Measurements from ENCODE around the gene FAT1.

The FAT1 gene

GRCh38 chr4:186647821-186648220 is 75.8 kb downstream of the FAT1 start:
- DNase-seq, result no peak

- DNase-seq, result no peak
Measured at GRCh38 chr4:186644737-186645261, 78.9 kb downstream of the FAT1 start.

- no peak for DNase-seq
Measured at GRCh38 chr4:186644311-186644638, 79.4 kb downstream of the FAT1 start.

- no peak for DNase-seq
Measured at GRCh38 chr4:186643501-186644310, 80.0 kb downstream of the FAT1 start.

- DNase-seq, result no peak
Measured at GRCh38 chr4:186642998-186643397, 80.7 kb downstream of the FAT1 start.

GRCh38 chr4:186642530-186642929 is 81.1 kb downstream of the FAT1 start:
- no peak for DNase-seq

- no peak for DNase-seq
Measured at GRCh38 chr4:186634591-186635128, 89.0 kb downstream of the FAT1 start.

- DNase-seq, result no peak
Measured at GRCh38 chr4:186633844-186634243, 89.8 kb downstream of the FAT1 start.

- no peak for DNase-seq
Measured at GRCh38 chr4:186630128-186630527, 93.5 kb downstream of the FAT1 start.

- DNase-seq, result no peak
Measured at GRCh38 chr4:186628058-186628711, 95.5 kb downstream of the FAT1 start.

GRCh38 chr4:186627226-186627865 is 96.3 kb downstream of the FAT1 start:
- no peak for DNase-seq

GRCh38 chr4:186624951-186625350 is 98.7 kb downstream of the FAT1 start:
- no peak for DNase-seq

- DNase-seq, result no peak
Measured at GRCh38 chr4:186623546-186623945, 100.1 kb downstream of the FAT1 start.

GRCh38 chr4:186622788-186623464 is 100.7 kb downstream of the FAT1 start:
- DNase-seq, result no peak

- DNase-seq, result no peak
Measured at GRCh38 chr4:186621959-186622553, 101.6 kb downstream of the FAT1 start.

- DNase-seq, result no peak
Measured at GRCh38 chr4:186619088-186619487, 104.6 kb downstream of the FAT1 start.

GRCh38 chr4:186617921-186618320 is 105.7 kb downstream of the FAT1 start:
- no peak for DNase-seq

- DNase-seq, result no peak
Measured at GRCh38 chr4:186607490-186607889, 116.2 kb downstream of the FAT1 start.

GRCh38 chr4:186606591-186606992 is 117.1 kb downstream of the FAT1 start:
- no peak for DNase-seq

- no peak for DNase-seq
Measured at GRCh38 chr4:186605261-186605865, 118.3 kb downstream of the FAT1 start.

- DNase-seq, result no peak
Measured at GRCh38 chr4:186604124-186604807, 119.4 kb downstream of the FAT1 start.

GRCh38 chr4:186602978-186603377 is 120.7 kb downstream of the FAT1 start:
- DNase-seq, result no peak
